HG03103 (cell line): Measurements from ENCODE around the gene LONP1.
"Not testable (repeated sequence)": the region's sequence is repeated elsewhere in the genome, so short reads cannot be mapped to it uniquely, and the experiment has no call there.

Experiments used
- ATAC-seq: cut with Tn5 transposase; IDR thresholded peaks from one replicate; pipeline ENCODE4 v1.9.1; 2021; ENCODE audit warnings: low read depth; ENCODE audit not compliant: unreplicated experiment

Gene LONP1, protein sequence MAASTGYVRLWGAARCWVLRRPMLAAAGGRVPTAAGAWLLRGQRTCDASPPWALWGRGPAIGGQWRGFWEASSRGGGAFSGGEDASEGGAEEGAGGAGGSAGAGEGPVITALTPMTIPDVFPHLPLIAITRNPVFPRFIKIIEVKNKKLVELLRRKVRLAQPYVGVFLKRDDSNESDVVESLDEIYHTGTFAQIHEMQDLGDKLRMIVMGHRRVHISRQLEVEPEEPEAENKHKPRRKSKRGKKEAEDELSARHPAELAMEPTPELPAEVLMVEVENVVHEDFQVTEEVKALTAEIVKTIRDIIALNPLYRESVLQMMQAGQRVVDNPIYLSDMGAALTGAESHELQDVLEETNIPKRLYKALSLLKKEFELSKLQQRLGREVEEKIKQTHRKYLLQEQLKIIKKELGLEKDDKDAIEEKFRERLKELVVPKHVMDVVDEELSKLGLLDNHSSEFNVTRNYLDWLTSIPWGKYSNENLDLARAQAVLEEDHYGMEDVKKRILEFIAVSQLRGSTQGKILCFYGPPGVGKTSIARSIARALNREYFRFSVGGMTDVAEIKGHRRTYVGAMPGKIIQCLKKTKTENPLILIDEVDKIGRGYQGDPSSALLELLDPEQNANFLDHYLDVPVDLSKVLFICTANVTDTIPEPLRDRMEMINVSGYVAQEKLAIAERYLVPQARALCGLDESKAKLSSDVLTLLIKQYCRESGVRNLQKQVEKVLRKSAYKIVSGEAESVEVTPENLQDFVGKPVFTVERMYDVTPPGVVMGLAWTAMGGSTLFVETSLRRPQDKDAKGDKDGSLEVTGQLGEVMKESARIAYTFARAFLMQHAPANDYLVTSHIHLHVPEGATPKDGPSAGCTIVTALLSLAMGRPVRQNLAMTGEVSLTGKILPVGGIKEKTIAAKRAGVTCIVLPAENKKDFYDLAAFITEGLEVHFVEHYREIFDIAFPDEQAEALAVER

DNA sequence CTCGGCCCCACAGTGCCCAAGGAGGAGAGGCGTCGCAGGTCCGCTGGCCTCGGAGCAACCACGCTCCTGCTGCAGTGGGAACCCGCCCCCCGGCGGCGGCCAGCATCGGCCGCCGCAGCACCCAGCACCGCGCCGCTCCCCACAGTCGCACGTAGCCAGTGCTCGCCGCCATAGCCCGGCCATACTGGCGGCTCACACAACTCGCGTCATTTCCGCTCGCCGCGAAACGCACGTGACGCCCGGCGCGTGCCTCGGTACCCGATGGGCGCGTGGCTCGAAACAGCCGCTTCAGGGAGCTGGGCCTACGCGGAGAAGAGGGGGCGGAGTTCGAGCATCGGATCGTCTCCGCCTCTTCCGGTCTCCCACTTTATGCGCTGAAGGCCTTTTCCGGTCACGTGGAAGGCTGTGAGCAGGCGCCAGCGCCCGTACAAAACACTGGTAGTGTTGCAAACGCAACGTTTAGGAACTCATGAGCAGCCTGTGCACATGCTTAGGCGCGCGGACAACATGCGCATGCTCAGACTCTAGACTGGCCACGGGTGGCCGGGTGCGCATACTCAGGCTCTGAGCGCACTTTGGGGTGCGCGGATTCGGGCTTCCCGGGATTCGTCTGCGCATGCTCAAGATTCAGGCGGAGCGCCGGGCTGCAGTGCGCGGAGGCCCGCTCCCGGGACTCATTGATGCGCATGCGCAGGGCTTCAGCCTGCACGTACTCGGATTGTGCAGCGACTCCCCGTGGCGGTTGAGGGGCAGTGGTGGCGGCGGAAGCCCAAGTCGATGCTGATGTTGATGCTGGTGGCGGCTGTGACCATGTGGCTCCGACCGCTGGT lies at the start of gene LONP1, which contains the start of gene CATSPERD:
LONP1 (minus strand) TSS at position 186 of the 830 bp plus-strand sequence; CDS start at position 172, 14 bp downstream.
CATSPERD (plus strand) TSS at position 677 of the 830 bp plus-strand sequence; CDS start at position 778, 101 bp downstream.
- peak; percentile 74 for ATAC-seq

DNA sequence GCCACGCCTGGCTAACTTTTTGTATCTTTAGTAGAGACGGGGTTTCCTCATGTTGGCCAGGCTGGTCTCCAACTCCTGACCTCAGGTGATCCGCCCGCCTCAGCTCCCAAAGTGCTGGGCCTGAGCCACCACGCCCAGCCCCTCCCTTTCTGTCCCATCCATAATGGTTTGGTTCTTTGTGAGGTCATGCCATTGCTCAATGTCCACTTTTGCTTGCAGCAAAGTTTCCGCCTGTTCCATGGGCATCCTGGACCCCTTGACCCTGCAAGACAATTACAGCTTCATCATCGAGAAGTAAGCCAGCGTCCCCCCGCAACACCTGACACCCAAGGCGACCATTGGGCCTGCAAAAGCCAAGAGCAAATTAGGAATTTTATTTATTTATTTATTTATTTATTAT lies 48.0 kb upstream of the LONP1 start:
- no peak for ATAC-seq

DNA sequence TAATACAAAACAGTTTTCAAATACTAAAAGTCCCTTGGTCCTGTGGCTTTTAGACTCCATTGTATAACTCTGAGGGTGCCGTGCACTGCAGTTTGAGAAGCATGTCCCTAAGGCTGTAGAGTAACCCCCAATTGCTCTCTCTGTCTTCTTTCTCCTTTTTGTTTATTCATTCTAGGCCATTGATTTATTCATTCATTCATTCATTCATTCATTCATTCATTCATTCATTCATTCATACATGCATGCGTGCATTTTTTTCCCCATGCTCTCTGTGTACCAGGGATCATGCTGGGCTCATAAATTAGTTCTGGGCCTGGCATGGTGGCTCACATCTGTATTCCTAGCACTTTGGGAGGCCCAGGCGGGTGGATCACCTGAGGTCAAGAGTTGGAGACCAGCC lies 45.3 kb upstream of the LONP1 start:
- ATAC-seq, result no peak

DNA sequence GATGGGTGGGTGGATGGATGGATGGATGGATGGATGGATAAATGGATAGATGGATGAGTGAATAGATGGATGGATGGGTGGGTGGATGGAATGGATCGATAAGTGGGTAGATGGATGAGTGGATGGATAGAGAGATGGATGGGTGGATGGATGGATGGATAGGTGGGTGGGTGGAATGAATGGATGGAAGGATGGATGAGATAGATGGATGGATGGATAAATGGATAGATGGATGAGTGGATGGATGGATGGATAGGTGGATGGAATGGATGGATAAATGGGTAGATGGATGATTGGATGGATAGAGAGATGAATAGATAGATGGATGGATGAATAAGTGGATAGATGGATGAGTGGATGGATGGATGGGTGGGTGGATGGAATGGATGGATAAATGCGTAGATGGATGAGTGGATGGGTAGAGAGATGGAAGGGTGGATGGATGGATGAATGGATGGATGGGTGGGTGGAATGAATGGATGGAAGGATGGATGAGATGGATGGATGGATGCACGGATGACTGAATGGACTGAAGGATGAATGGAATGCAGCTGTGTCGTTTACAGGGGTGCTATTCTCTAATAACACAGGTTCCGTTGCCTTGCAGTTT lies 42.8 kb upstream of the LONP1 start:
- no peak for ATAC-seq

DNA sequence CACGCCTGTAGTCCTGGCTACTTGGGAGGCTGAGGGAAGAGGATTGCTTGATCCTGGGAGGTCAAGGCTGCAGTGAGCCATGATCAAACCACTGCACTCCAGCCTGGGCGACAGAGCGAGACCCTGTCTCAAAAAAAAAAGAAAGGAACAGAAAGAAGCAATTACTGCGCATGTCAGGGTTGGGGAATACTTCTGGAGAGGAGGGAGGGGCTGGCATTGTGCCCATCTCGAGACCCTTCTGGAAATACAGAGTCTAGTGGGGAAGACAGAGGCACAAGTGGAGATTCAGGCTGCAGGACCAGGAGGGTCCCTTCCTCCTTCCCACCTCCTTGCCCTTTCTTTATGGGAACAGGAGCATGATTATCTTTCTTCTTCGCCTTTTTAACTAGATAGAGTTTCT lies 33.8 kb upstream of the LONP1 start:
- ATAC-seq, result no peak

DNA sequence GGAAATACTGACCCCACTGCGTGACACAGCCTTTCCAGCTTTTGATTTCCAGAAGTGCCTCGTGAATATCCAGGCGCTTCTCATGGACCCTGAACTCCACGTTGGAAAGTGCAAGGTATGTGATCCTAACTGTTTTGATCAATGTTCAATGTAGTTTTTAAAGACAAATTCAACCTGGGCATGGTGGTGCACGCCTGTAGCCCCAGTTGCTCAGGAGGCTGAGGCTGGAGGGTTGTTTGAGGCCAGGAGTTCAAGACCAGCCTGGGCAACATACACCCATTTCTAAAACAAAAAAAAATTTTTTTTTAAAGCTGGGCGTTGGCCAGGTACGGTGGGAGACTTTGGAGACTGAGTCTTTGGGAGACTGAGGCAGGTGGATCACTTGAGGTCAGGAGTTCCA lies 31.8 kb upstream of the LONP1 start:
- no peak for ATAC-seq

DNA sequence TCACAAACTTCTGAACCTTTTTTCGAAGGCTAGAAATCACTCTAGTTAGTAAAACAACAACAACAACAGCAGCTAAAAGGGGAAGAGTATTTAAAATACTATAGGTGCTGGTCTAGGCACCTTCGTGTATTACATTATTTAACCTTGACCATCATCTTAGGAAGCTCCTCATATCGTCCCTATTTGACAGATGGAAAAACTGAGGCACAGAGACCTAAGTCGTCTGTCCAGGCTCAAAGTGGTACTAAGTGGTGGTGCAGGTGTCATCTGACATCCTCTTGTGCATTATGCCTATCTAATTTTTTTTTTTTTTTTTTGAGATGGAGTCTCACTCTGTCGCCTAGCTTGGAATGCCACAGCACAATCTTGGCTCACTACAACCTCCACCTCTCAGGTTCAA lies 29.6 kb upstream of the LONP1 start:
- ATAC-seq, result no peak

DNA sequence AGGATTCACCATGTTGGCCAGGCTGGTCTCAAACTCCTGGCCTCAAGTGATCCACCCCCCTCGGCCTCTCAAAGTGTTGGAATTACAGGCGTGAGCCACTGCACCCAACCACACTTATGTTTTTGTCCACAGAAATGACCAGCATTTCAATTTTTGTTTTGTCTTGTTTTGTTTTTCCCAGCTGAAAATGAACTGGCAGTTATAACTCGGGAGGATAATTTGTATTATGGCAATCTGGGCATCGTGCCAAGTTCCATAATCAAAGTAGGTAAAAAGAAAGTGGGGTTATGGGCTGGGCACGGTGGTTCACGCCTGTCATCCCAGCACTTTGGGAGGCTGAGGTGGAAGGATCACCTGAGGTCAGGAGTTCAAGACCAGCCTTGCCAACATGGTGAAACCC lies 29.0 kb upstream of the LONP1 start:
- ATAC-seq, result not testable (repeated sequence)

DNA sequence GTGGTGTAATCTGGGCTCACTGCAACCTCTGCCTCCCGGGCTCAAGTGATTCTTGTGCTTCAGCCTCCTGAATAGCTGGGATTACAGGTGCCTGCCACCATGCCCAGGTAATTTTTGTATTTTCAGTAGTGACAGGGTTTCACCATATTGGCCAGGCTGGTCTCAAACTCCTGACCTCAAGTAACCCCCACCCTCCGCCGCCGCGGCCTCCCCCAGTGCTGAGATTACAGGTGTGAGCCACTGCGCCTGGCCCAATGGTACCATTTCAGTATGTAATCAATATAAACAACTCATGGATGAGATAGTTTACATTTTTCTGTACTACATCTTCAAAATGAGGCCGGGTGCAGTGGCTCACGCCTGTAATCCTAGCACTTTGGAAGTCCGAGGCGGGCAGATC lies 25.1 kb upstream of the LONP1 start:
- not testable (repeated sequence) for ATAC-seq

DNA sequence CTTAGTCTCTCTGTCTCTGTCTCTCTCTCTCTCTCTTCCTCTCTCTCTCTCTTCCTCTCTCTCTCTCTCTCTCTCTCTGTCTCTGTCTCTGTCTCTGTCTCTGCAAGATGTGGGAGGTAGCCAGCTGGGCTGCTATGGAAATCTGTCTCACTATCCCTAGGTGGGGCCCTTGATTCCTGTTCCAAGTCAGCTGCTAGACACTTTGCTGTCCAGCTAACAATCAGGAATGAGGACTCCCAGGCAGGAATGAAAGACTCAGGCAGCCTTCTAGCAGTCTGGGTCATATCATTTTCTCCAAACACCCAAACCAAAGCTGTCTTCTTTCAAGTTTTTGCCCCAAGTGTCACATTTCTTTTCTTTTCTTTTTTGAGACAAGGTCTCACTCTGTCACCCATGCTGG lies 23.7 kb upstream of the LONP1 start:
- ATAC-seq, result no peak

DNA sequence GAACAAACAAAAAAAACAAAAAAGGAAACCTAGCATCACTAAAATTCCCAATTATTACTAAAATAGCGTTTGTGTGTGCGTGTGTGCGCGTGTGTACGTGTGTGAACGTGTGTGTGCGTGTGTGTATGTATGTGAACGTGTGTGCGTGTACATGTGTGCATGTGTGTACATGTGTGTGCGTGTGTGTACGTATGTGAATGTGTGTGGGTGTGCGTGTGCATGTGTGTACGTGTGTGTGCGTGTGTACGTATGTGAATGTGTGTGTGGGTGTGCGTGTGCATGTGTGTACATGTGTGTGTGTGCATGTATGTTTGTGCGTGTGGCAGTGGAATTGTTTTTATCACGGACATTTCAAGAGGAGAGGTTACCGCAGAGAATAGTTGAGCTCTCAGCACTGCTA lies 22.1 kb upstream of the LONP1 start:
- ATAC-seq, result no peak

DNA sequence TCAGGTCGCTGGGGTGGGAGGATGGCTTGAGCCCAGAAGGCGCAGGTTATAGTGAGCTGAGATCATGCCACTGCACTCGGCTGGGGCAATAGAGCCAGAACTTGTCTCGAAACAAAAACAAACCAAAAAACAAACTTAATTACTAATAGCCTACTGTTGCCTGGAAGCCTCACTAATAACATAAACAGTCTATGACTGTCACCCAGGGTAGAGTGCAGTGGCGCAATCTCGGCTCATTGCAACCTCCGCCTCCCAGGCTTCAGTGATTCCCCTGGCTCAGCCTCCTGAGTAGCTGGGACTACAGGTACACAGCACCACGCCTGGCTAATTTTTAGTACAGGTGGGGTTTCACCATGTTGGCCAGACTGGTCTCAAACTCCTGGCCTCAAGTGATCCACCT lies 18.5 kb upstream of the LONP1 start:
- ATAC-seq, result no peak

DNA sequence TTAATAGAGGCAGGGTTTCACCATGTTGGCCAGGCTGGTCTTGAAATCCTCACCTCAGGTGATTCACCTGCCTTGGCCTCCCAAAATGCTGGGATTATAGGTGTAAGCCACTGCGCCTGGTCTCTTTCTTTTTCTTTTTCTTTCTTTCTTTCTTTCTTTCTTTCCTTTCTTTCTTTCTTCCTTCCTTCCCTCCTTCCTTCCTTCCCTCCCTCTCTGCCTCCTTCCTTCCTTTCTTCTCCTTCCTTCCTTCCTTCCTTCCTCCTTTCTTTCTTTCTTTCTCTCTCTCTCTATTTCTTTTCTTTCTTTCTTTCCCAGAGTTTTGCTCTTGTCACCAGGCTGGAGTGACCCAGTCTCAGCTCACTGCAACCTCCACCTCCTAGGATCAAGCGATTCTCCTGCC lies 13.2 kb upstream of the LONP1 start:
- ATAC-seq, result not testable (repeated sequence)

DNA sequence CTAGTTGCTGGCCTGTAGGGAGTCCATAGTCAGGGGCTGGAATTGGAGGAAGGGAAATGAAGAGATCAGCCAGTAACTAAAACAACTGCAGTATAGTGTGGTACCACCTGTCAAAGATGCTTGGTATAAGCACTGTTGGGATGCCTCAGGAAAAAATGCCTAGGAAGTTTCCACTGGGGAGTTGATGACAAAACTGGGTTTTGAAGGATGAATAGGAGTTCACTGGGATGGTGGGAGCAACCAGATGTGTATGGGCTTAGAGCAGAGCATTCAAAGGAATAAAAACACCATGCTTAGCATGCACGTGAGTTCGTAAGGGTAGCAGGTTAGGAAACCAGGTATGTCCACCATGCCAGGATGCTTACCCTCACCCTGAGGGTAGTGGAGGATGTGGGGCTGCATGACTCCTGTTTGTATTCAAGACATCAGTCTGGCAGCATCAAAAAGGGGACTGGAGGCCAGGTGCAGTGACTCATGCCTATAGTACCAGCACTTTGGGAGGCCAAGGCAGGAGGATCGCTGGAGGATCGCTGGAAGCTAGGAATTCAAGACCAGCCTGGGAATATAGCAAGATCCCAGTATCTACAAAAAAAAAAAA lies 7.6 kb upstream of the LONP1 start:
- ATAC-seq, result no peak

DNA sequence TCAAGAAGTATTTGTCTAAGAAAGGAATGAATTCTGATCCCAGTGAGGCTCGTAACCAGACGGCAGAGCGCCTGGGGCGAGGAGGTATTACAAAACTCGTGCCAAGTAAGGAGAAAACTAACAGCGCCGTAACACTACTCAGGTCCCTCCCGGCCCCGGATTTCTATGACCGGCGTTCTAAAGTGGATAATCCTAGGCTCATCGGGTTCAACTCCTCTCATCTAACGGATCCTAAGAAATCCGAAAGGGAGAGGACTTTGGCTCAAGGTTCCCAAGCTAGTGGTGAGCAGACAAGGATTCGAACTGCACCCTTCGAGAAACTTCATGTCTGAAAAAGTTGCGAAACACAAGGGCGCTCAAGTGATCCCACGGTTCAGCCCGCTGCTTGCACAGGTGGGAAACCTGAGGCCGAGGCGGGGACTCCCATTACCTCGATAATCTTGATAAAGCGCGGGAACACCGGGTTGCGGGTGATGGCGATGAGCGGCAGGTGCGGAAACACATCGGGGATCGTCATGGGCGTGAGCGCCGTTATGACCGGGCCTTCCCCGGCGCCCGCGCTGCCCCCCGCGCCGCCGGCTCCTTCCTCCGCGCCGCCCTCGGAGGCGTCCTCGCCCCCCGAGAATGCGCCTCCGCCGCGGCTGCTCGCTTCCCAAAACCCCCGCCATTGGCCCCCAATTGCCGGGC lies 529 bp downstream of the LONP1 start:
- no peak for ATAC-seq

DNA sequence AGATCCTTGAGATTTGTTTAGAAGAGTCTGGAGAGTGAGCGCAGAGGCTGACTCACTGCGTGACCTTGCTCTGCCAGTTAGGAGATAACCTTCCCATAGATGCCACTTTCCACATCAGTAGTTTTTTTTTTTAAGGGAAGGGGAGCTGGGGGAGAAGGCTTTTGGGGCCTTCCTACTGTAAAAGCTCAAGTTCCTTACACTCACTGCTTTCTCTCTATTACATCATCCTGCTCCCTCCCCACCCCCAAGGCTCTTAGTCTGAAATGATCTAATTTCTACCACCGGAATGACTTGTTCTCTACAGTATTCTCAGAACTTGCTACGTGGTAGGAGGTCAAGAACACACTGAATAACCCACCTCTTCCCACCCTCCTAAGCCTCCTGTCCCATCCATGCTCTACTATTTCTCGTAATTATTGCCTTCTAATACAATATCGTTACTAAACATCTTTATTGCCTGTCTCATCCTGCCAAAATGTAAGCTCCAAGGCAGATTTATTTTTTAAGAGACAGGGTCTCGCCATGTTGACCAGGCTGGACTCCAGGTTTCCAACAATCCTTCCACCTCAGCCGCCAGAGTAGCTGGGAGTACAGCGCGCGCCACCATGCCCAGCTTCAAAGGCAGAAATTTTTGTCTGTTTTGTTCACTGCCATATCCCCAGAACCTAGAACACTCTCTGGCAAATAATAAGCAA lies 1.2 kb downstream of the LONP1 start:
- ATAC-seq, result no peak

DNA sequence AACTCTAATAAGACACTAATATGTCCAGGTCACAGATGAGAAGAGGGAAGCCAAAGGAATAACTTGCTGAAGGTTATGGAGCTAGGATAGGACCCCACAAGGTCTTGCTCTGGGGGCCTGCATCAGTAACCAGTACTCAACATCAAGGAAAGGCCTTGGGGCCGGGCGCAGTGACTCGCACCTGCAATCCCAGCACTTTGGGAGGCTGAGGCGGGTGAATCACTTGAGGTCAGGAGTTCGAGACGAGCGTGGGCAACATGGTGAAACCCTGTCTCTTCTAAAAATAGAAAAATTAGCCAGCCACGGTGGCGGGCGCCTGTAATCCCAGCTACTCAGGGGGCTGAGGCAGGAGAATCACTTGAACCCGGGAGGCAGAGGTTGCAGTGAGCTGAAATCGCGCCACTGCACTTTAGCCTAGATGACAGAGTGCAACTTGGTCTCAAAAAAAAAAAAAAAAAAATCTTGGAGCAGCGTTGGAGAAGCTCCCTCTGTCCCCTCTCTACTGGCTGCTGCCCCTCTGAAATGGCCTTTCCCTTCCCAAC lies 1.8 kb downstream of the LONP1 start:
- ATAC-seq, result no peak

DNA sequence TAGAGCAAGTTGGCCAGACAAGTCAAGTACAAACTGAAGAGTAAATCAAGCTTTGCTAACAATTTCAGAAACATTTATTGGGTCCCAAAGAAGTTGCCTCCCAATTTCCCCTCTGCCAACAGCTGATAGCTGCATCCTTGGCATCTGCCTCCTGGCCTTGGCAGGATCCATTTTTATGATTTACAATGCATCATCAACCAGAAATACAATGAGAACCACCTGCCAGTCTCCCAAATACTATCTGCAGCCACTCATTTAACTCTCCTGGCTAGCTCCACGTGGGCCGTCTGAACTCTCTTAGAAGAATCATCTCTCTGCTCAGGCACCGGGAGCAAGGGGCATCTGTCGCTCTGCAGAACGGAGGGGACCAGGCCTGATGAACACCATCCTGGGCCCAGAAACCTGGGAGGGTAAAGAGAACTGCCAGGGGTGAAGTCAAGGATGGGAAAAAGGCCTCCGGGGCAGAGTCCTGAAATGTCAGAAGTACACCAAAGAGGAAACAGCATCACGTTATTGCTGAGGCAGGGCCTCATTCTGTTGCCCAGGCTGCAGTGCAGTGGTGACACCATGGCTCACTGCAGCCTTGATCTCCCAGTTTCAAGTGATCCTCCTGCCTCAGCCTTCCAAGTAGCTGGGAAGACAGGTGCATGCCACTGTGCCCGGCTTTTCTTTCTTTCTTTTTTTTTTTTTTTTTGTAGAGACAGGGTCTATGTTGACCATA lies 2.6 kb downstream of the LONP1 start:
- ATAC-seq, result no peak
